Endothelial cell of umbilical vein (primary cell): ENCODE data around the gene CBFA2T3. TPM values are rescaled to one million over a fixed set of nuclear protein-coding genes. Genes with fewer than 3 reads are reported as not detected.

Experiments used
- BruUV-seq: library from RNA; stranded (reverse); fragments of 400-500 nt; replicated peaks from 2 replicates; lab custom pipeline; 2021; lab: Mats Ljungman, UMichigan
- CTCF ChIA-PET: fragments of 300-600, 350-600 bp; sonication (Branson Sonifier 250); formaldehyde crosslinking; loops from one replicate; lab custom pipeline; 2021; ENCODE audit warnings: antibody characterized with exemption, inconsistent platforms; lab: Charles Lee
- POLR2A ChIA-PET: fragments of 300-600, 350-600 bp; sonication (Branson Sonifier 250); formaldehyde crosslinking; loops from one replicate; lab custom pipeline; 2021; ENCODE audit warnings: antibody characterized with exemption, inconsistent platforms; lab: Charles Lee
- DNase-seq: peaks from one replicate; pipeline ENCODE4 v3.0.0-alpha.2; 2011; ENCODE audit warnings: low read depth, low spot score
- FAIRE-seq: peaks from 2 replicates; lab custom pipeline; 2011; peaks lifted over from hg19 to GRCh38; lab: Jason Lieb, UNC
- H2AFZ ChIP-seq: 2 replicates; pipeline ENCODE4 v1.6.0; 2012; ENCODE audit warnings: low read depth, low read length, control low read depth, inconsistent platforms
- H3K27ac ChIP-seq: 2 replicates; pipeline ENCODE4 v1.5.1; 2011; ENCODE audit warnings: low read depth, mild to moderate bottlenecking, control low read depth, low read length, moderate library complexity; ENCODE audit not compliant: insufficient read depth
- H3K27me3 ChIP-seq, 2 experiments: 2 replicates each; pipeline versions ENCODE4 v1.6.0 to v1.6.1; 2011; ENCODE audit warnings: low read length in 2 of 2, mixed read lengths in 1 of 2; ENCODE audit not compliant: control insufficient read depth in 2 of 2, insufficient read depth in 2 of 2
- H3K36me3 ChIP-seq, 2 experiments: 2 replicates in 1 of 2; 3 replicates in 1 of 2; pipeline ENCODE4 v1.5.1; 2011; ENCODE audit warnings: low read length in 2 of 2, mild to moderate bottlenecking in 1 of 2, moderate library complexity in 1 of 2; ENCODE audit not compliant: control insufficient read depth in 2 of 2, insufficient read depth in 2 of 2; ENCODE audit errors: extremely low read depth in 1 of 2
- H3K4me1 ChIP-seq: 3 replicates; pipeline ENCODE4 v1.5.1; 2011; ENCODE audit warnings: mild to moderate bottlenecking, low read length; ENCODE audit not compliant: control insufficient read depth, insufficient read depth; ENCODE audit errors: extremely low read depth
- H3K4me2 ChIP-seq: 2 replicates; pipeline ENCODE4 v1.6.1; 2011; ENCODE audit warnings: low read length, control low read depth, mixed read lengths; ENCODE audit not compliant: insufficient read depth
- H3K4me3 ChIP-seq, 3 experiments: fragments of 200-600 bp in 1 of 3; sonication (generic), shearing (Covaris generic) in 1 of 3; replicated peaks in 1 of 3; 2 replicates each; pipeline ENCODE4 v1.5.1; 2011 to 2016; ENCODE audit warnings: control low read depth in 3 of 3, low read length in 3 of 3, mild to moderate bottlenecking in 2 of 3, inconsistent platforms in 1 of 3, low read depth in 1 of 3, moderate library complexity in 1 of 3; ENCODE audit not compliant: insufficient read depth in 1 of 3
- H3K79me2 ChIP-seq: 2 replicates; pipeline ENCODE4 v1.6.0; 2012; ENCODE audit warnings: low read length, inconsistent platforms; ENCODE audit not compliant: control insufficient read depth, insufficient read depth
- H3K9ac ChIP-seq: replicated peaks from 2 replicates; pipeline ENCODE3; 2011; ENCODE audit warnings: low read length, control low read depth; ENCODE audit not compliant: insufficient read depth; ENCODE audit errors: extremely low read depth
- H3K9me1 ChIP-seq: replicated peaks from 3 replicates; pipeline ENCODE4 v1.6.0; 2011; ENCODE audit warnings: mild to moderate bottlenecking, low read length; ENCODE audit not compliant: control insufficient read depth, insufficient read depth; ENCODE audit errors: extremely low read depth
- H3K9me3 ChIP-seq: replicated peaks from 2 replicates; pipeline ENCODE4 v1.5.1; 2012; ENCODE audit warnings: low read length, inconsistent platforms; ENCODE audit not compliant: control insufficient read depth, insufficient read depth
- H4K20me1 ChIP-seq: replicated peaks from 2 replicates; pipeline ENCODE3; 2011; ENCODE audit warnings: mild to moderate bottlenecking, low read length; ENCODE audit not compliant: control insufficient read depth, insufficient read depth; ENCODE audit errors: extremely low read depth
- CTCF ChIP-seq, 2 donors: IDR thresholded peaks; 1 replicate in 1 of 2; 2 replicates in 1 of 2; pipeline ENCODE4 v1.5.1; 2011; ENCODE audit warnings: low read length in 2 of 2, mild to moderate bottlenecking in 2 of 2, moderate library complexity in 2 of 2, control low read depth in 1 of 2, inconsistent platforms in 1 of 2, low read depth in 1 of 2; ENCODE audit not compliant: insufficient read depth in 1 of 2; ENCODE audit errors: extremely low read depth in 1 of 2
- EZH2 ChIP-seq: IDR thresholded peaks from 2 replicates; pipeline ENCODE4 v1.6.1; 2012; ENCODE audit warnings: borderline replicate concordance, low read depth, mild to moderate bottlenecking, moderate library complexity, low read length, inconsistent platforms; ENCODE audit not compliant: severe bottlenecking
- FOS ChIP-seq: IDR thresholded peaks from 2 replicates; pipeline ENCODE4 v1.6.1; 2011; ENCODE audit warnings: mild to moderate bottlenecking, low read length, moderate library complexity, borderline replicate concordance; ENCODE audit not compliant: insufficient read depth
- GATA2 ChIP-seq: IDR thresholded peaks from 2 replicates; pipeline ENCODE4 v1.7.0; 2011; ENCODE audit warnings: low read depth, mild to moderate bottlenecking, moderate library complexity, mixed read lengths, low read length; ENCODE audit not compliant: insufficient read length, insufficient read depth
- JUN ChIP-seq: IDR thresholded peaks from 2 replicates; pipeline ENCODE4 v1.6.1; 2011; ENCODE audit warnings: borderline replicate concordance, low read depth; ENCODE audit not compliant: insufficient read length, insufficient read depth
- MYC ChIP-seq: IDR thresholded peaks from one replicate; pipeline ENCODE4 v1.6.1; 2011; ENCODE audit warnings: mild to moderate bottlenecking, low read depth, low read length
- POLR2A ChIP-seq: IDR thresholded peaks from 2 replicates; pipeline ENCODE4 v1.6.1; 2012; ENCODE audit warnings: low read depth, mild to moderate bottlenecking, control low read depth, low read length
- POLR2AphosphoS5 ChIP-seq: IDR thresholded peaks from 2 replicates; pipeline ENCODE4 v1.6.1; 2012; ENCODE audit warnings: low read depth, mild to moderate bottlenecking, control low read depth, low read length, moderate library complexity; ENCODE audit not compliant: insufficient read depth
- dilution Hi-C: fragments of 300-500 bp; cut with MboI; formaldehyde crosslinking; loops from one replicate; pipeline ENCODE4 v1.15.0; 2019; ENCODE audit warnings: low sequenced_read_pairs; ENCODE audit not compliant: extremely low pct_ligation_motif_present
- intact Hi-C: fragments of 100-400 bp; cut with micrococcal nuclease; formaldehyde crosslinking; loops from one replicate; pipeline ENCODE4 v1.10.0; 2022
- polyA plus RNA-seq, 4 experiments: library from polyadenylated mRNA; depleted of rRNA in 3 of 4; stranded (reverse) in 3 of 4; unstranded in 1 of 4; fragments of >200 nt; gene quantifications; 2 replicates each; pipeline versions ENCODE4 v1.2.1 to v1.2.3, GENCODE V29; 2011 to 2012; ENCODE audit warnings: missing spikeins in 1 of 4
- total RNA-seq: library from RNA; stranded (reverse); gene quantifications from 2 replicates; pipeline ENCODE4 v1.2.3, GENCODE V29; 2021
- TF ChIP-seq, protein P1 (sequence below): IDR thresholded peaks from 2 replicates; pipeline ENCODE4 v1.6.1; 2011; ENCODE audit not compliant: insufficient read depth, insufficient read length

CBFA2T3 gene
- total and polyA plus RNA-seq, 2 donors (not counting 3 experiments of a cell fraction or from before 2014, with no cell fraction given): not detected

DNA sequence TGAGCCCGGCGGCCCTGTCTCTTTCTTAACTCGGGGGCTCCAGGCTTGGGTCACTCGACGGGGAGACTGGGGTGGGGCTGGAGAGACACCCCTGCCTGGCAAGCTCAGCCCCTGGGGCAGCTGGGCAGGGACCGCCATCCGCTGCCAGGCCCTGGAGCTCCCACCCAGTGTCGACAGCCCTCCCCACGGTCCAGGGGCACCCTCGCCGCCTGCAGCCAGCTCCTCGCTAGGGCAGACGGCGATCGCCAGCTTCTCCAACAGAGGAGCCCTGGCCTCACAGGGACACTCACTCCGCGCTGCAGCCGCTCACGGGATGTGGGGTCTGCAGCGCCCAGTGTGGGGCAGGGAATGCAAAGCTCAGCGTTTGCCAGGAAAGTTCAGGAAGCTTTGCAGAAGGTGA is 149.3 kb downstream of the CBFA2T3 start:
- Histone ChIP-seq H4K20me1 (no peaks in the 10 kb centered on the region), H3K9ac (no peak overlapping the region), H3K36me3 (no peaks in the 10 kb centered on the region), H3K9me1 (no peaks in the 10 kb centered on the region), H2AFZ (no peak overlapping the region), H3K27ac (no peak overlapping the region), H3K9me3 (no peaks in the 10 kb centered on the region), H3K27me3 (no peaks in the 10 kb centered on the region), H3K4me3 (no peak overlapping the region), H3K4me1 (no peaks in the 10 kb centered on the region), H3K4me2 (no peak overlapping the region), H3K79me2 (no peaks in the 10 kb centered on the region)
- TF ChIP-seq POLR2AphosphoS5: no peak
- no peak for TF ChIP-seq MYC
- TF ChIP-seq EZH2: no peak
- TF ChIP-seq FOS: no peak
- no peak for TF ChIP-seq JUN
- TF ChIP-seq, protein P1, sequence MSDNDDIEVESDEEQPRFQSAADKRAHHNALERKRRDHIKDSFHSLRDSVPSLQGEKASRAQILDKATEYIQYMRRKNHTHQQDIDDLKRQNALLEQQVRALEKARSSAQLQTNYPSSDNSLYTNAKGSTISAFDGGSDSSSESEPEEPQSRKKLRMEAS: no peak
- TF ChIP-seq POLR2A: no peak
- TF ChIP-seq GATA2: no peak
- TF ChIP-seq CTCF (IDR thresholded peaks at IDR 0.05; ENCODE audit: extremely low read depth in 1 of 2, insufficient read depth in 1 of 2, low read depth in 1 of 2, low read length in 2 of 2): no peak
- intact Hi-C loops: no loop called here
- ChIA-PET POLR2A (no interaction called here), CTCF (interaction anchor here (0.9 to 1.5 kb wide), 2 partner anchors 12 to 19 kb away, joined by 3 to 4 read pairs; no protein-coding TSS in a partner anchor)
- BruUV-seq: no TSS peak
- DNase-seq (no peak), FAIRE-seq (no peak)
- dilution Hi-C loops: no loop called here
